H9 (cell line): ENCODE measurements around the gene STIMATE. TPM values are rescaled to one million over a fixed set of nuclear protein-coding genes. Genes with fewer than 3 reads are reported as not detected.

Experiments
- DNase-seq: peaks from one replicate; pipeline ENCODE4 v3.0.0-alpha.2; 2017
- H2AFZ ChIP-seq: one replicate; pipeline ENCODE4 v1.6.1; 2013; ENCODE audit warnings: mild to moderate bottlenecking, low read length, control low read depth, moderate library complexity
- H2AK5ac ChIP-seq: 2 replicates; pipeline ENCODE4 v1.6.1; 2013; ENCODE audit warnings: low read length, control low read depth, mixed read lengths; ENCODE audit not compliant: insufficient read length
- H2BK120ac ChIP-seq: one replicate; pipeline ENCODE4 v1.6.1; 2013; ENCODE audit warnings: low read depth, mild to moderate bottlenecking, low read length, control low read depth, inconsistent platforms; ENCODE audit not compliant: poor library complexity, severe bottlenecking
- H2BK12ac ChIP-seq: 2 replicates; pipeline ENCODE4 v1.6.1; 2013; ENCODE audit warnings: low read length, control low read depth, mixed read lengths, low read depth; ENCODE audit not compliant: insufficient read length
- H2BK15ac ChIP-seq: 2 replicates; pipeline ENCODE4 v1.6.1; 2013; ENCODE audit warnings: low read depth, low read length, control low read depth
- H2BK20ac ChIP-seq: one replicate; pipeline ENCODE4 v1.6.1; 2013; ENCODE audit warnings: low read depth, mild to moderate bottlenecking, low read length, control low read depth, inconsistent platforms; ENCODE audit not compliant: poor library complexity, severe bottlenecking
- H2BK5ac ChIP-seq: 2 replicates; pipeline ENCODE4 v1.6.1; 2013; ENCODE audit warnings: low read length, control low read depth, mixed read lengths; ENCODE audit not compliant: insufficient read length
- H3K14ac ChIP-seq: 2 replicates; pipeline ENCODE4 v1.6.1; 2013; ENCODE audit warnings: low read length, control low read depth; ENCODE audit not compliant: insufficient read depth
- H3K18ac ChIP-seq: 2 replicates; pipeline ENCODE4 v1.6.1; 2013; ENCODE audit warnings: low read depth, mild to moderate bottlenecking, mixed read lengths, low read length, control low read depth; ENCODE audit not compliant: insufficient read length
- H3K23ac ChIP-seq: 2 replicates; pipeline ENCODE4 v1.6.1; 2013; ENCODE audit warnings: low read length, control low read depth, mixed read lengths, low read depth; ENCODE audit not compliant: insufficient read length
- H3K23me2 ChIP-seq: 2 replicates; pipeline ENCODE4 v1.6.1; 2013; ENCODE audit warnings: low read depth, mild to moderate bottlenecking, mixed read lengths, low read length, control low read depth; ENCODE audit not compliant: insufficient read length, poor library complexity, severe bottlenecking
- H3K27ac ChIP-seq: 2 replicates; pipeline ENCODE4 v1.5.1; 2013; ENCODE audit warnings: low read length, control low read depth, mixed read lengths, low read depth; ENCODE audit not compliant: insufficient read length
- H3K27me3 ChIP-seq: 2 replicates; pipeline ENCODE4 v1.6.1; 2013; ENCODE audit warnings: low read length, control low read depth, inconsistent platforms; ENCODE audit not compliant: insufficient read depth
- H3K4ac ChIP-seq: 2 replicates; pipeline ENCODE4 v1.6.1; 2013; ENCODE audit warnings: low read depth, mild to moderate bottlenecking, control low read depth, inconsistent platforms, low read length, moderate library complexity
- H3K4me1 ChIP-seq: 2 replicates; pipeline ENCODE4 v1.6.1; 2013; ENCODE audit warnings: low read length, control low read depth, inconsistent platforms; ENCODE audit not compliant: insufficient read depth
- H3K4me2 ChIP-seq: 2 replicates; pipeline ENCODE4 v1.6.1; 2013; ENCODE audit warnings: low read length, control low read depth, mixed read lengths; ENCODE audit not compliant: insufficient read length, insufficient read depth
- H3K56ac ChIP-seq: 2 replicates; pipeline ENCODE4 v1.6.1; 2013; ENCODE audit warnings: low read depth, mild to moderate bottlenecking, mixed read lengths, low read length, control low read depth; ENCODE audit not compliant: insufficient read length
- H3K79me1 ChIP-seq: 2 replicates; pipeline ENCODE4 v1.6.1; 2013; ENCODE audit warnings: low read depth, mild to moderate bottlenecking, moderate library complexity, low read length, control low read depth, inconsistent platforms; ENCODE audit not compliant: insufficient read depth, poor library complexity, severe bottlenecking
- H3K79me2 ChIP-seq: 2 replicates; pipeline ENCODE4 v1.6.1; 2013; ENCODE audit warnings: low read length, control low read depth, inconsistent platforms; ENCODE audit not compliant: insufficient read depth
- H3K9ac ChIP-seq: 2 replicates; pipeline ENCODE4 v1.6.1; 2013; ENCODE audit warnings: low read length, control low read depth, mixed read lengths; ENCODE audit not compliant: insufficient read length; ENCODE audit errors: extremely low read depth
- H3K9me3 ChIP-seq: one replicate; pipeline ENCODE4 v1.6.1; 2013; ENCODE audit warnings: low read depth, low read length, inconsistent platforms; ENCODE audit not compliant: control insufficient read depth
- H3T11ph ChIP-seq: one replicate; pipeline ENCODE4 v1.6.1; 2013; ENCODE audit warnings: mild to moderate bottlenecking, low read length, control low read depth, inconsistent platforms
- H4K20me1 ChIP-seq: one replicate; pipeline ENCODE4 v1.6.1; 2013; ENCODE audit not compliant: control insufficient read depth, insufficient read length, insufficient read depth
- H4K5ac ChIP-seq: 2 replicates; pipeline ENCODE4 v1.6.1; 2013; ENCODE audit warnings: low read depth, mild to moderate bottlenecking, mixed read lengths, low read length, control low read depth; ENCODE audit not compliant: insufficient read length
- H4K8ac ChIP-seq: replicated peaks from 2 replicates; pipeline ENCODE4 v1.6.1; 2013; ENCODE audit warnings: low read length, control low read depth, mixed read lengths, low read depth; ENCODE audit not compliant: insufficient read length
- H4K91ac ChIP-seq: 2 replicates; pipeline ENCODE4 v1.6.1; 2013; ENCODE audit warnings: low read depth, mild to moderate bottlenecking, moderate library complexity, mixed read lengths, low read length, control low read depth; ENCODE audit not compliant: insufficient read length
- H3K27ac Mint-ChIP-seq, 3 experiments: 2 replicates in 2 of 3; 3 replicates in 1 of 3; pipeline ENCODE4 v1.8.0; 2020 to 2021; ENCODE audit warnings: mixed read lengths in 3 of 3, mild to moderate bottlenecking in 1 of 3, moderate library complexity in 1 of 3
- H3K27me3 Mint-ChIP-seq: 2 replicates; pipeline ENCODE4 v1.8.0; 2021; ENCODE audit warnings: low read depth, mild to moderate bottlenecking, moderate library complexity, mixed read lengths
- H3K36me3 Mint-ChIP-seq, 3 experiments: 2 replicates in 2 of 3; 3 replicates in 1 of 3; pipeline ENCODE4 v1.8.0; 2020 to 2021; ENCODE audit warnings: low read depth in 3 of 3, mixed read lengths in 3 of 3; ENCODE audit not compliant: insufficient read depth in 1 of 3
- H3K4me1 Mint-ChIP-seq, 2 experiments: 2 replicates each; pipeline ENCODE4 v1.8.0; 2020; ENCODE audit warnings: mixed read lengths in 2 of 2
- H3K4me3 Mint-ChIP-seq, 2 experiments: 2 replicates in 1 of 2; 3 replicates in 1 of 2; pipeline ENCODE4 v1.8.0; 2020 to 2021; ENCODE audit warnings: mild to moderate bottlenecking in 2 of 2, mixed read lengths in 2 of 2, moderate library complexity in 1 of 2
- H3K9me3 Mint-ChIP-seq, 2 experiments: 2 replicates in 1 of 2; 3 replicates in 1 of 2; pipeline ENCODE4 v1.8.0; 2020; ENCODE audit warnings: mild to moderate bottlenecking in 2 of 2, mixed read lengths in 2 of 2, moderate library complexity in 1 of 2
- CTCF ChIP-seq: fragments of 200-600 bp; sonication (generic); conservative IDR thresholded peaks from 3 replicates; pipeline ENCODE4 v1.8.0; 2021; ENCODE audit warnings: antibody characterized with exemption, mild to moderate bottlenecking
- WGBS: extraction: QIAGEN DNeasy Blood & Tissue Kit; methylation state at CpG from one replicate; pipeline ENCODE4 v1.1.7; 2013; ENCODE audit warnings: missing lambda C conversion rate, low lambda C conversion rate, mixed read lengths; ENCODE audit not compliant: insufficient read length; ENCODE audit errors: extremely low coverage; 5-methylcytosine and 5-hydroxymethylcytosine counted together
- total RNA-seq: library from RNA; stranded (reverse); gene quantifications from 2 replicates; pipeline ENCODE4 v1.2.1, GENCODE V29; 2021

STIMATE gene
- total RNA-seq, 1 experiment from 2014 or later: 25.6 TPM

- Mint-ChIP-seq H3K4me1 (no peaks in the 10 kb centered on the region), H3K36me3 (no peaks in the 10 kb centered on the region; a peak in 2 of 7 replicates), H3K27ac (no peak overlapping the region; a peak in 1 of 7 replicates), H3K9me3 (no peaks in the 10 kb centered on the region; a peak in 1 of 5 replicates), H3K4me3 (no peak overlapping the region), H3K27me3 (peaks cover 2% of the 10 kb centered on the region)
- no peak overlapping the region for H3K27ac ChIP-seq
- H3K4ac ChIP-seq: no peak overlapping the region
- DNase-seq: no peak
- WGBS: no CpG with 5 or more reads among the region's 6 CpGs
- H2BK15ac ChIP-seq: no peak overlapping the region
- H2AK5ac ChIP-seq: no peak overlapping the region
- no peak overlapping the region for H2BK5ac ChIP-seq
- no peak overlapping the region for H3K18ac ChIP-seq
- no peak overlapping the region for H3K14ac ChIP-seq
- H2BK20ac ChIP-seq: no peak overlapping the region
- no peak overlapping the region for H3K56ac ChIP-seq
- no peaks in the 10 kb centered on the region for H3K79me2 ChIP-seq
- no peaks in the 10 kb centered on the region for H4K20me1 ChIP-seq
- H3K79me1 ChIP-seq: no peaks in the 10 kb centered on the region
- no peak overlapping the region for H3K23ac ChIP-seq
- H2BK120ac ChIP-seq: no peak overlapping the region
- H3K9me3 ChIP-seq: no peaks in the 10 kb centered on the region
- H2AFZ ChIP-seq: no peak overlapping the region
- H3K9ac ChIP-seq: no peak overlapping the region
- no peak overlapping the region for H3T11ph ChIP-seq
- no peak overlapping the region for H2BK12ac ChIP-seq
- no peaks in the 10 kb centered on the region for H3K4me1 ChIP-seq
- H3K27me3 ChIP-seq: no peaks in the 10 kb centered on the region
- H4K91ac ChIP-seq: no peak overlapping the region
- TF ChIP-seq CTCF: no peak
- H4K8ac ChIP-seq: no peak overlapping the region
- no peak overlapping the region for H4K5ac ChIP-seq
- H3K23me2 ChIP-seq: no peaks in the 10 kb centered on the region
- H3K4me2 ChIP-seq: no peak overlapping the region
Measured at GRCh38 chr3:52789746-52790040, 107.7 kb downstream of the STIMATE start.
